ENCODE data around the gene COLEC11.
"Not testable (repeated sequence)": the region's sequence is repeated elsewhere in the genome, so short reads cannot be mapped to it uniquely, and the experiment has no call there.

Gene COLEC11

DNA sequence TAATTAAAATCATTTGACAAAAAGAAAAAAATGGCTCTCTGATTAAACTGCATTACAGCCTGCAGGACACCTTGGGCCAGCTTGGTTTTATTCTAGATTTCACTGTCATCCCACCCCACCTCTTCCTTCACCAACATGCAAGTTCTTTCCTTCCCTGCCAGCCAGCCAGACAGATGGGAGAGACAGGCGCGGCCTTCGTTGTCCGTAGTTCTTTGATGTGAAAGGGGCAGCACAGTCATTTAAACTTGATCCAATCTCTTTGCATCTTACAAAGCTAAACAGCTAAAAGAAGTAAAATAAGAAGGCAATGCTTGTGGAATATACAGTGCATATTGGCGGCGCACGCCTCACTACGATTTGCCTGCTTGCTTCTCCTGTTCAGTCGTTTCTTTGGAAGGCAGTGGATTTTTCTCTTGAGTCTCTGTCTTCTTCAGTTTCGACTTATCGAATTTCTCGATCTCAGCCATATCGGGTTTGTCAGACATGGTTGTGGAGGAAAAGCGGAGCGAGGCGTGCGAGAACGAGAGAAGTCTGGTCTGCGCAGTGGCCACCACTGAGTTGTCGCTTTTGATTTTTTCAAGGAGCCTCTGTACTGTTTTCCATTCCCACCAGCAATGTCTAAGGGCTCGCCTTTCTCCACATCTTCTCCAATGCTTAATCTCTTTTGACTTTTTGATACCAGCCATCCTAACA, 22.4 kb downstream of the COLEC11 start:
- no peak overlapping the region for H3K4me3 ChIP-seq (replicated peaks; ENCODE audit: low read depth, low read length)
- DNase-seq (ENCODE audit: extremely low read depth, low read depth) = no peak
- TF ChIP-seq, protein P1, sequence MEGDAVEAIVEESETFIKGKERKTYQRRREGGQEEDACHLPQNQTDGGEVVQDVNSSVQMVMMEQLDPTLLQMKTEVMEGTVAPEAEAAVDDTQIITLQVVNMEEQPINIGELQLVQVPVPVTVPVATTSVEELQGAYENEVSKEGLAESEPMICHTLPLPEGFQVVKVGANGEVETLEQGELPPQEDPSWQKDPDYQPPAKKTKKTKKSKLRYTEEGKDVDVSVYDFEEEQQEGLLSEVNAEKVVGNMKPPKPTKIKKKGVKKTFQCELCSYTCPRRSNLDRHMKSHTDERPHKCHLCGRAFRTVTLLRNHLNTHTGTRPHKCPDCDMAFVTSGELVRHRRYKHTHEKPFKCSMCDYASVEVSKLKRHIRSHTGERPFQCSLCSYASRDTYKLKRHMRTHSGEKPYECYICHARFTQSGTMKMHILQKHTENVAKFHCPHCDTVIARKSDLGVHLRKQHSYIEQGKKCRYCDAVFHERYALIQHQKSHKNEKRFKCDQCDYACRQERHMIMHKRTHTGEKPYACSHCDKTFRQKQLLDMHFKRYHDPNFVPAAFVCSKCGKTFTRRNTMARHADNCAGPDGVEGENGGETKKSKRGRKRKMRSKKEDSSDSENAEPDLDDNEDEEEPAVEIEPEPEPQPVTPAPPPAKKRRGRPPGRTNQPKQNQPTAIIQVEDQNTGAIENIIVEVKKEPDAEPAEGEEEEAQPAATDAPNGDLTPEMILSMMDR (IDR thresholded peaks at IDR 0.05; ENCODE audit: low read depth, low read length, missing control alignments) = no peak

GRCh38 chr2:3618367-3618766, 23.5 kb downstream of the COLEC11 start:
- no peak overlapping the region for H3K4me3 ChIP-seq (replicated peaks; ENCODE audit: low read depth, low read length)
- TF ChIP-seq, protein P1 (IDR thresholded peaks at IDR 0.05; ENCODE audit: low read depth, low read length, missing control alignments) = no peak
- DNase-seq (ENCODE audit: extremely low read depth, low read depth) = no peak

DNA sequence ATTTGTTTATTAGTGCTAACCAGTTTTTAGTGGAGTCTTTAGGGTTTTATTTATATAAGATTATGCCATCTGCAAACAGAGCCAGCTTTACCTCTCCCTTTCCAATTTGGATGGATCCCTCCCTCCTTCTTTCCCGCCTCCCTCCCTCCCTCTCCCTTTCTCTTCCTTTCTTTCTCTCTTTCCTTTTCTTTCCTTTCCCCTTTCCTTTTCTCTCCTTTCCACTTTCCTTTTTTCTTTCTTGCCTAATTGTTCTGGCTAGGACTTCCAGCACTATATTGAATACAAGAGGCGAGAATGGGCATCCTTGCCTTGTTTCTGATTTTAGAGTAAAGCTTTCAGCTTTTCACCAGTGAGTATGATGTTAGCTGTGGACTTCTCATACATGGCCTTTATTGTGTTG, 24.1 kb downstream of the COLEC11 start:
- TF ChIP-seq, protein P1 (IDR thresholded peaks at IDR 0.05; ENCODE audit: low read depth, low read length, missing control alignments) = no peak
- DNase-seq (ENCODE audit: extremely low read depth, low read depth) = no peak
- H3K4me3 ChIP-seq (replicated peaks; ENCODE audit: low read depth, low read length) = no peak overlapping the region

DNA sequence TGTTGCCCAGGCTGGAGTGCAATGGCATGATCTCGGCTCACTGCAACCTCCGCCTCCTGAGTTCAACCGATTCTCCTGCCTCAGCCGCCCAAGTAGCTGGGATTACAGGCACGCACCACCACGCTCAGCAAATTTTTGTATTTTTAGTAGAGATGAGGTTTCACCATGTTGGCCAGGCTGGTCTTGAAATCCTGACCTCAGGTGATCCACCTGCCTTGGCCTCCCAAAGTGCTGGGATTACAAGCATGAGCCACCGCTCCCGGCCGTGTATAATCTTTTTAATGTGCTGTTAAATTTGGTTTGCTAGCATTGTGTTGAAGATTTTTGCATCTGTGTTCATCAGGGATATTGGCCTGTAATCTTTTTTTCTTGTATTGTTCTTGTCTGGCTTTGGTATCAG, 24.7 kb downstream of the COLEC11 start:
- not testable (repeated sequence) for H3K4me3 ChIP-seq (replicated peaks; ENCODE audit: low read depth, low read length); DNase-seq (ENCODE audit: extremely low read depth, low read depth)

- TF ChIP-seq, protein P1 (IDR thresholded peaks at IDR 0.05; ENCODE audit: low read depth, low read length, missing control alignments) = no peak
- no peak overlapping the region for H3K4me3 ChIP-seq (replicated peaks; ENCODE audit: low read depth, low read length)
- DNase-seq (ENCODE audit: extremely low read depth, low read depth) = no peak
Observed at GRCh38 chr2:3620834-3621233, 25.9 kb downstream of the COLEC11 start.

DNA sequence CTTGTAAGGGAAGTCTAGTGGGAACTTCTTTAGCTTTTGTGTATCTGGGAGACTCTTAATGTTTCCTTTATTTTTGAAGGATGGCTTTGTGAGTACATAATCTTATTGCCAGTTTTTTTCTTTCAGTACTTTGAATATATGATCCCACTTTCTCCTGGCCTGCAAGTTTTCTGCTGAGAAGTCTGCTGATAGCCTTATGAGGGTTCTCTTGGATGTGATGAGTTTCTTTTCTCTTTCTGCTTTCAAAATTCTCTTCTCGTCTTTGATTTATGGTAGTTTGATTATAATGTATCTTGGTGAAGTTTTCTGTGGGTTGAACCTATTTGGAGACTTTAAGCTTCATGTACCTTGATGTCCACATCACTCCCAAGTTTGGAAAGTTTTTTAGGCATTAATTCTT, 28.1 kb downstream of the COLEC11 start:
- no peak overlapping the region for H3K4me3 ChIP-seq (replicated peaks; ENCODE audit: low read depth, low read length)
- no peak for DNase-seq (ENCODE audit: extremely low read depth, low read depth)
- TF ChIP-seq, protein P1 (IDR thresholded peaks at IDR 0.05; ENCODE audit: low read depth, low read length, missing control alignments) = no peak

- no peak overlapping the region for H3K4me3 ChIP-seq (replicated peaks; ENCODE audit: low read depth, low read length)
- DNase-seq (ENCODE audit: extremely low read depth, low read depth) = no peak
- TF ChIP-seq, protein P1 (IDR thresholded peaks at IDR 0.05; ENCODE audit: low read depth, low read length, missing control alignments) = no peak
Observed at GRCh38 chr2:3624059-3624794, 29.3 kb downstream of the COLEC11 start.
